GM12874 (cell line): Measurements from ENCODE around the gene ATG2B.

Source experiments
- CTCF ChIP-seq: IDR thresholded peaks from 2 replicates; pipeline ENCODE4 v1.5.1; 2011; ENCODE audit warnings: low read depth, mild to moderate bottlenecking, control low read depth, low read length, moderate library complexity; ENCODE audit not compliant: insufficient read depth

The ATG2B gene

GRCh38 chr14:96250485-96250884 is 112.7 kb downstream of the ATG2B start:
- no peak for TF ChIP-seq CTCF

- TF ChIP-seq CTCF = no peak
Measured at GRCh38 chr14:96249029-96249428, 114.1 kb downstream of the ATG2B start.

- no peak for TF ChIP-seq CTCF
Measured at GRCh38 chr14:96247031-96247430, 116.1 kb downstream of the ATG2B start.

- no peak for TF ChIP-seq CTCF
Measured at GRCh38 chr14:96246539-96246847, 116.6 kb downstream of the ATG2B start.

- TF ChIP-seq CTCF = no peak
Measured at GRCh38 chr14:96245710-96246538, 117.2 kb downstream of the ATG2B start.

- TF ChIP-seq CTCF = no peak
Measured at GRCh38 chr14:96243785-96244184, 119.4 kb downstream of the ATG2B start.

GRCh38 chr14:96242126-96242525 is 121.0 kb downstream of the ATG2B start:
- TF ChIP-seq CTCF = no peak
